ENCODE measurements around the gene SIVA1.

GRCh38 chr14:104750056-104750752 lies 2.7 kb upstream of the SIVA1 start:
- TF ChIP-seq CTCF (IDR thresholded peaks at IDR 0.05; ENCODE audit: insufficient read depth, low read length, poor library complexity, severe bottlenecking) (no peak), EZH2phosphoT487 (conservative IDR thresholded peaks at IDR 0.05; ENCODE audit: low read length) (no peak)

All from SU-DHL-6 (cell line).